ENCODE data around the gene GNG13. TPM values are rescaled to one million over a fixed set of nuclear protein-coding genes. Genes with fewer than 3 reads are reported as not detected.

GNG13 gene
- total and polyA plus RNA-seq, 9 donors, result not detected

GRCh38 chr16:832652-833336 lies 32.3 kb upstream of the GNG13 start:
- DNase-seq, result no peak
- Histone ChIP-seq H3K4me3 (no peak overlapping the region), H3K27ac (no peak overlapping the region), H3K36me3 (no peaks in the 10 kb centered on the region), H3K4me1 (ENCODE audit: insufficient read depth) (no peaks in the 10 kb centered on the region), H3K9me3 (peaks cover 0 to 14% of the 10 kb centered on the region in 2 donors), H3K27me3 (no peaks in the 10 kb centered on the region)
- 45 to 55% (median 51%) methylated on average over 33 to 35 of the region's 35 CpGs for WGBS, 3 donors
- TF ChIP-seq CTCF (IDR thresholded peaks at IDR 0.05) (no peak), POLR2A (IDR thresholded peaks at IDR 0.05) (no peak), EP300 (IDR thresholded peaks at IDR 0.05) (no peak)
- intact Hi-C loops (cut with DNase I), result no loop called here

GRCh38 chr16:831571-832413 lies 31.3 kb upstream of the GNG13 start:
- intact Hi-C loops (cut with DNase I), result no loop called here
- no peak overlapping the region for H3K4me3 ChIP-seq
- peaks cover 0 to 14% of the 10 kb centered on the region in 2 donors for H3K9me3 ChIP-seq
- no peak for TF ChIP-seq EP300 (IDR thresholded peaks at IDR 0.05)
- no peak for TF ChIP-seq POLR2A (IDR thresholded peaks at IDR 0.05)
- TF ChIP-seq CTCF (IDR thresholded peaks at IDR 0.05), result no peak
- H3K27me3 ChIP-seq, result no peaks in the 10 kb centered on the region
- H3K36me3 ChIP-seq, result no peaks in the 10 kb centered on the region
- 59 to 66% (median 63%) methylated on average over 24 to 27 of the region's 27 CpGs for WGBS, 3 donors
- no peaks in the 10 kb centered on the region for H3K4me1 ChIP-seq (ENCODE audit: insufficient read depth)
- no peak overlapping the region for H3K27ac ChIP-seq
- no peak for DNase-seq

- H3K4me1 ChIP-seq (ENCODE audit: insufficient read depth), result no peaks in the 10 kb centered on the region
- WGBS, 3 donors, result 68 to 71% (median 69%) methylated on average over 23 to 24 of the region's 24 CpGs
- H3K27me3 ChIP-seq, result no peaks in the 10 kb centered on the region
- H3K9me3 ChIP-seq, result peaks cover 0 to 14% of the 10 kb centered on the region in 2 donors
- DNase-seq, result no peak
- intact Hi-C loops (cut with DNase I), result no loop called here
- no peak overlapping the region for H3K4me3 ChIP-seq
- H3K27ac ChIP-seq, result no peak overlapping the region
- TF ChIP-seq EP300 (IDR thresholded peaks at IDR 0.05) (no peak), POLR2A (IDR thresholded peaks at IDR 0.05) (no peak), CTCF (IDR thresholded peaks at IDR 0.05) (no peak)
- H3K36me3 ChIP-seq, result no peaks in the 10 kb centered on the region
Measured at GRCh38 chr16:830871-831570, 30.5 kb upstream of the GNG13 start.

GRCh38 chr16:830107-830870 lies 29.8 kb upstream of the GNG13 start:
- TF ChIP-seq CTCF (IDR thresholded peaks at IDR 0.05), result no peak
- no peak for TF ChIP-seq POLR2A (IDR thresholded peaks at IDR 0.05)
- TF ChIP-seq EP300 (IDR thresholded peaks at IDR 0.05), result no peak
- intact Hi-C loops (cut with DNase I), result no loop called here
- Histone ChIP-seq H3K4me3 (no peak overlapping the region), H3K27me3 (no peaks in the 10 kb centered on the region), H3K4me1 (ENCODE audit: insufficient read depth) (peaks cover 2% of the 10 kb centered on the region), H3K36me3 (no peaks in the 10 kb centered on the region), H3K27ac (no peak overlapping the region), H3K9me3 (peaks cover 0 to 14% of the 10 kb centered on the region in 2 donors)
- DNase-seq, result no peak
- whole genome bisulfite sequencing, 3 donors, result 87 to 90% (median 89%) methylated on average over 43 of the region's 43 CpGs

Measured in ovary (tissue), 9 donors.